Measurements from ENCODE around the gene RNF144B. TPM values are rescaled to one million over a fixed set of nuclear protein-coding genes. Genes with fewer than 3 reads are reported as not detected.
"Not testable (repeated sequence)": the region's sequence is repeated elsewhere in the genome, so short reads cannot be mapped to it uniquely, and the experiment has no call there.

RNF144B gene
- total RNA-seq, 1 donor from 2014 or later = 7.2 TPM

DNA sequence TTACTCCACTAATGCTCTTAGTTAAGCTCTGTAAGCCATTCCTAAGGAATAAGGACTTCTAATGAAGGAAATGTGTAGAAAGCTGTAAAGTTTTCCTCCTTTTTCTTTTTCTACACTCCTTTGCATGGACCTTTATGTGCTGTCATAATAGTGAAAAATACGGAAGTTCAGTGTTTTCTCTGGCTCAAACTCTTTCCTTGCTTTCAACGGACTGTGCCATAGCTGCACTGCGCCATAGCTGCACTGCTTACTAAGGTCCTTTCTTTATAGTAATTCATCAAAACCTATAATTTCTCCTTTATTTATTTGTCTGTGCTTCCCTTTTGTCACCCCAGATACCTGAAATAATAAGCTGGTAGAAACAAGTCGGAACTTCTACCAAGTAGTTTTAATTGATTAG, 67.3 kb downstream of the RNF144B start:
- no peaks in the 10 kb centered on the region for H4K20me1 ChIP-seq (ENCODE audit: insufficient read depth, low read length)
- no peak overlapping the region for H3K27ac ChIP-seq (ENCODE audit: low read depth, low read length)
- H2AFZ ChIP-seq (ENCODE audit: low read depth, low read length) = no peak overlapping the region
- H3K79me2 ChIP-seq (ENCODE audit: insufficient read depth, low read length) = no peaks in the 10 kb centered on the region
- H3K27me3 ChIP-seq (ENCODE audit: insufficient read depth, low read length) = no peaks in the 10 kb centered on the region
- TF ChIP-seq EZH2 (IDR thresholded peaks at IDR 0.05; ENCODE audit: insufficient read depth, low read length) = no peak
- TF ChIP-seq, protein P1, sequence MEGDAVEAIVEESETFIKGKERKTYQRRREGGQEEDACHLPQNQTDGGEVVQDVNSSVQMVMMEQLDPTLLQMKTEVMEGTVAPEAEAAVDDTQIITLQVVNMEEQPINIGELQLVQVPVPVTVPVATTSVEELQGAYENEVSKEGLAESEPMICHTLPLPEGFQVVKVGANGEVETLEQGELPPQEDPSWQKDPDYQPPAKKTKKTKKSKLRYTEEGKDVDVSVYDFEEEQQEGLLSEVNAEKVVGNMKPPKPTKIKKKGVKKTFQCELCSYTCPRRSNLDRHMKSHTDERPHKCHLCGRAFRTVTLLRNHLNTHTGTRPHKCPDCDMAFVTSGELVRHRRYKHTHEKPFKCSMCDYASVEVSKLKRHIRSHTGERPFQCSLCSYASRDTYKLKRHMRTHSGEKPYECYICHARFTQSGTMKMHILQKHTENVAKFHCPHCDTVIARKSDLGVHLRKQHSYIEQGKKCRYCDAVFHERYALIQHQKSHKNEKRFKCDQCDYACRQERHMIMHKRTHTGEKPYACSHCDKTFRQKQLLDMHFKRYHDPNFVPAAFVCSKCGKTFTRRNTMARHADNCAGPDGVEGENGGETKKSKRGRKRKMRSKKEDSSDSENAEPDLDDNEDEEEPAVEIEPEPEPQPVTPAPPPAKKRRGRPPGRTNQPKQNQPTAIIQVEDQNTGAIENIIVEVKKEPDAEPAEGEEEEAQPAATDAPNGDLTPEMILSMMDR (IDR thresholded peaks at IDR 0.05; ENCODE audit: insufficient read depth, low read depth, low read length) = no peak
- Mint-ChIP-seq H3K4me1 (ENCODE audit: low read depth, unreplicated experiment) (no peaks in the 10 kb centered on the region), H3K27me3 (ENCODE audit: low read depth, unreplicated experiment) (no peaks in the 10 kb centered on the region), H3K27ac (ENCODE audit: unreplicated experiment) (no peak overlapping the region), H3K4me3 (ENCODE audit: unreplicated experiment) (no peak overlapping the region), H3K9me3 (ENCODE audit: unreplicated experiment) (no peaks in the 10 kb centered on the region), H3K36me3 (ENCODE audit: low read depth, unreplicated experiment) (no peaks in the 10 kb centered on the region)
- H3K9me3 ChIP-seq (ENCODE audit: insufficient read depth, low read depth, low read length) = no peaks in the 10 kb centered on the region
- DNase-seq (ENCODE audit: low read depth) (no peak), FAIRE-seq (no peak)
- H3K4me1 ChIP-seq (ENCODE audit: insufficient read depth, low read length) = no peaks in the 10 kb centered on the region
- no peak overlapping the region for H3K4me2 ChIP-seq (ENCODE audit: low read length)
- H3K36me3 ChIP-seq (ENCODE audit: insufficient read depth, low read length) = no peaks in the 10 kb centered on the region
- H3K9ac ChIP-seq (ENCODE audit: low read length) = no peak overlapping the region
- no peak overlapping the region for H3K4me3 ChIP-seq (ENCODE audit: insufficient read depth, low read depth, low read length)

DNA sequence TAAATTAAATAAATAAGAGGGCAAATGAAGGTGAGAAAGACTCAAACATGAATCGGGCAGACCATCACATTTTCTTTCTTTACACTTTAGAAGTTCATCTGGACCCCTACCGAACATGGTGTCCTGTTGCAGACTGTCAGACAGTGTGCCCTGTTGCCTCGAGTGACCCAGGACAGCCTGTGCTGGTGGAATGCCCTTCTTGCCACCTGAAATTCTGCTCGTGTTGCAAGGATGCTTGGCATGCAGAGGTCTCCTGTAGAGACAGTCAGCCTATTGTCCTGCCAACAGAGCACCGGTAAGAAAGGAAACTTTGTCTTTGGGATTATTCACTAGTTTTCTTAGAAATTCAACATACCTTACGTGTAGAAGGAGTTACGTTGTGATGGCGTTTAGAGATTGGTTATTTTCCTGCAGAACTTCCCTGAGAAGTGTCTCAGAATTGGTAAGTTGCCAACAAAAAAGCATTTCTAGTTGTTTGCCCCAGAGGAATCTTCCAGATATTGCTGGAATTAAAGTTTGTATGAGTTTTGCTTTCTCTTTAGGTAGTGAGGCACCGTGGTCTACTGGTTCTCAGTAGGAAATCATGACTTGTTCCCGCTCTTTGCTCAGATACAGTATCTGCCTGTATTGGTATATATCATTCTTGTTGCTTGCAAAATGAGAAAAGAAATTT, 70.1 kb downstream of the RNF144B start:
- no peaks in the 10 kb centered on the region for H3K79me2 ChIP-seq (ENCODE audit: insufficient read depth, low read length)
- H3K4me3 ChIP-seq (ENCODE audit: insufficient read depth, low read depth, low read length) = no peak overlapping the region
- peaks cover 4% of the 10 kb centered on the region for H3K9me3 ChIP-seq (ENCODE audit: insufficient read depth, low read depth, low read length)
- H3K36me3 ChIP-seq (ENCODE audit: insufficient read depth, low read length) = no peaks in the 10 kb centered on the region
- TF ChIP-seq, protein P1 (IDR thresholded peaks at IDR 0.05; ENCODE audit: insufficient read depth, low read depth, low read length) = no peak
- no peak for TF ChIP-seq EZH2 (IDR thresholded peaks at IDR 0.05; ENCODE audit: insufficient read depth, low read length)
- Mint-ChIP-seq H3K36me3 (ENCODE audit: low read depth, unreplicated experiment) (peaks cover 2% of the 10 kb centered on the region), H3K4me3 (ENCODE audit: unreplicated experiment) (no peak overlapping the region), H3K27ac (ENCODE audit: unreplicated experiment) (no peak overlapping the region), H3K9me3 (ENCODE audit: unreplicated experiment) (no peaks in the 10 kb centered on the region), H3K4me1 (ENCODE audit: low read depth, unreplicated experiment) (no peaks in the 10 kb centered on the region), H3K27me3 (ENCODE audit: low read depth, unreplicated experiment) (no peaks in the 10 kb centered on the region)
- H3K27ac ChIP-seq (ENCODE audit: low read depth, low read length) = no peak overlapping the region
- H4K20me1 ChIP-seq (ENCODE audit: insufficient read depth, low read length) = no peaks in the 10 kb centered on the region
- H3K4me1 ChIP-seq (ENCODE audit: insufficient read depth, low read length) = no peaks in the 10 kb centered on the region
- no peak overlapping the region for H3K4me2 ChIP-seq (ENCODE audit: low read length)
- DNase-seq (ENCODE audit: low read depth) = no peak
- no peaks in the 10 kb centered on the region for H3K27me3 ChIP-seq (ENCODE audit: insufficient read depth, low read length)
- no peak overlapping the region for H3K9ac ChIP-seq (ENCODE audit: low read length)
- no peak for FAIRE-seq
- H2AFZ ChIP-seq (ENCODE audit: low read depth, low read length) = no peak overlapping the region

DNA sequence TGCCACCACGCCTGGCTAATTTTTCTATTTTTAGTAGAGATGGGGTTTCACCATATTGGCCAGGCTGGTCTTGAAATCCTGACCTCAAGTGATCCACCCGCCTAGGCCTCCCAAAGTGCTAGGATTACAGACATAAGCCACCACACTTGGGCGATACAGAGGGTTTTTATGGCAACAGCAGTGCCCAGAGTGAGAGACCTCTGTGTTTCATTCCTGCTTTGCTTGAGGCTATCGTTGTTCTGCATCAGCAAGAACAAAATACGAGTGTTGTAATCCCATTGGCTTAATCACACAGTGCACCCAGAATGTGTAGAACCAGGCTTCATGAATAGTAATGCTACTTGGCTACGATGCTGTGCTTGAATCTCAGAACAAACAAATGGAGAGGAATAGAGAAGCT, 70.9 kb downstream of the RNF144B start:
- H3K4me2 ChIP-seq (ENCODE audit: low read length); H3K36me3 Mint-ChIP-seq (ENCODE audit: low read depth, unreplicated experiment); DNase-seq (ENCODE audit: low read depth); H3K9me3 Mint-ChIP-seq (ENCODE audit: unreplicated experiment); H2AFZ ChIP-seq (ENCODE audit: low read depth, low read length); H3K4me1 ChIP-seq (ENCODE audit: insufficient read depth, low read length); H3K79me2 ChIP-seq (ENCODE audit: insufficient read depth, low read length); FAIRE-seq; H4K20me1 ChIP-seq (ENCODE audit: insufficient read depth, low read length); H3K9ac ChIP-seq (ENCODE audit: low read length); H3K27ac Mint-ChIP-seq (ENCODE audit: unreplicated experiment); H3K4me3 ChIP-seq (ENCODE audit: insufficient read depth, low read depth, low read length); H3K4me1 Mint-ChIP-seq (ENCODE audit: low read depth, unreplicated experiment); H3K27ac ChIP-seq (ENCODE audit: low read depth, low read length); H3K27me3 ChIP-seq (ENCODE audit: insufficient read depth, low read length); H3K4me3 Mint-ChIP-seq (ENCODE audit: unreplicated experiment); H3K27me3 Mint-ChIP-seq (ENCODE audit: low read depth, unreplicated experiment); H3K36me3 ChIP-seq (ENCODE audit: insufficient read depth, low read length); H3K9me3 ChIP-seq (ENCODE audit: insufficient read depth, low read depth, low read length): not testable (repeated sequence)

All from astrocyte (in vitro differentiated cells and primary cell).